HG02938 (cell line): ENCODE results near the gene TP73.
"Not testable (repeated sequence)": the region's sequence is repeated elsewhere in the genome, so short reads cannot be mapped to it uniquely, and the experiment has no call there.

Source experiments
- ATAC-seq: cut with Tn5 transposase; IDR thresholded peaks from one replicate; pipeline ENCODE4 v1.9.1; 2021; ENCODE audit warnings: mild to moderate bottlenecking, moderate library complexity; ENCODE audit not compliant: unreplicated experiment

Gene TP73

DNA sequence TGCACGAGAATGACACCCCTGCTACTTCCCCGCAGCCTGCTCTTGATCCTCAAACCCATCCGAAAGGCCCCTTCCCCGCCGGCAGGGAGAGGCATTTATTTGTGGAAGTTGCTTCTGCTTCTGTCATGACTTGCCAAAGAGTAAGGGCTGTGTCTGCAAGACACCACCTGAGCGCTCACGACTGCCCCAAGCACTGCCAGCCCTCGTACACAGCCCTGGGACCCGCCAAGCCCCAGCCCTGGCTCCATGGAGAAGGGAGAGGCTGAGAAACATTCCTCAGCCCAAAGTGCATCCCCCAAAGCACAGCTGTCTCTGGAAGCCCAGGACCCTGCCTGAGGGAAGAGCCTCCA lies 33.8 kb upstream of the TP73 start:
- no peak for ATAC-seq

DNA sequence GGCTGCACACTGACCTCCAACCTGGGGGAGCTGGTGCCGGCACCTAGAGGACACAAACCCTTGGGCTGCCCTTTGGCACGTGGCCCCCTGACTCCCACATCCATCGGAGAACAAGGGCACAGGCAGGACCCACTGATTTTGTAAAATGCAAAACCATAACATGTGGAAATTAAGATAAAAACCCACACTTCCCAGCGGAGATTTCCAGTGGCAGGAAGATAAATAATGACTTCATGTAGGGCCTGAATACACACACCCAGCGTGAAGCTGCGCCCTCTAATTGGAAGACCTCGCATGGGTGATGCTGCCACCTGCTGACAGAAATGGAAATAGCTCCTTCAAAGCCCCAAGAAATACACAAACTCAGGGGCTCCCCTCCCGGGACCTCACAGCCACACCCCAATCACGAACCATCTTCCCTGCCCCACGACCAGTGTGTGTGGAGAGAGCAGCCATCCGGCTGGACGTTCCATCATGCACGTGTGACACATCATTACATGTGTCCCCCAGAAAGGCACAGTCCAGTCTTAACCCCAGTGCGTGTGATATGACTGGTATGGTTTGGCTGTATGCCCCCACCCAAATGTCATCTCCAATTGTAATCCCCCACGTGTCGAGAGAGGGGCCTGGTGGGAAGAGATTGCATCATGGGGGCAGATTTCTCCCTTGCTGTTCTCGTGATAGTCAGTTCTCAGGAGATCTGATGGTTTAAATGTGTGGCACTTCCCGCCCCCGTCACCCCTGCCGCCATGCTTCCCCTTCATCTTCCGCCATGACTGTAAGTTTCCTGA lies 33.2 kb upstream of the TP73 start:
- no peak for ATAC-seq

DNA sequence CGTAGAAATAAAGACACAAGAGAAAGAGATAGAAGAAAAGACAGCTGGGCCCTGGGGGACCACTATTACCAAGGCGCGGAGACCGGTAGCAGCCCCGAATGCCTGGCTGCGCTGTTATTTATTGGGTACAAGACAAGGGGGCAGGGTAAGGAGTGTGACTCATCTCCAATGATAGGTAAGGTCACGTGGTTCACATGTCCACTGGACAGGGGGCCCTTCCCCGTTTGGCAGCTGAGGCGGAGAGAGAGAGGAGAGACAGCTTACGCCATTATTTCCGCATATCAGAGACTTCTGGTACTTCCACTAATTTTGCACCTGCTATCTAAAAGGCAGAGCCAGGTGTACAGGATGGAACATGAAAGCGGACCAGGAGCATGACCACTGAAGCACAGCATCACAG lies 31.6 kb upstream of the TP73 start:
- no peak for ATAC-seq

DNA sequence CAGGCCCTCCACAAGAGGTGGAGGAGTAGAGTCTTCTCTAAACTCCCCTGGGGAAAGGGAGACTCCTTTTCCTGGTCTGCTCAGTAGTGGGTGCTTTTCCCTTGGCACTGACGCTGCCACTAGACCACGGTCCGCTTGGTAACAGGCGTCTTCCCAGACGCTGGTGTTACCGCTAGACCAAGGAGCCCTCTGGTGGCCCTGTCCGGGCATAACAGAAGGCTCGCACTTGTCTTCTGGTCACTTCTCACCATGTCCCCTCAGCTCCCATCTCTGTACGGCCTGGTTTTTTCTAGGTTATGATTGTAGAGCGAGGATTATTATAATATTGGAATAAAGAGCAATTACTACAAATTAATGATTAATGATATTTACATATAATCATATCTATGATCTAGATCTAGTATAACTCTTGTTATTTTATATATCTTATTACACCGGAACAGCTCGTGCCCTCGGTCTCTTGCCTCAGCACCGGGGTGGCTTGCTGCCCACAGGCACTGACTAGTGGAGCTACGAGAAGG lies 31.1 kb upstream of the TP73 start:
- not testable (repeated sequence) for ATAC-seq

DNA sequence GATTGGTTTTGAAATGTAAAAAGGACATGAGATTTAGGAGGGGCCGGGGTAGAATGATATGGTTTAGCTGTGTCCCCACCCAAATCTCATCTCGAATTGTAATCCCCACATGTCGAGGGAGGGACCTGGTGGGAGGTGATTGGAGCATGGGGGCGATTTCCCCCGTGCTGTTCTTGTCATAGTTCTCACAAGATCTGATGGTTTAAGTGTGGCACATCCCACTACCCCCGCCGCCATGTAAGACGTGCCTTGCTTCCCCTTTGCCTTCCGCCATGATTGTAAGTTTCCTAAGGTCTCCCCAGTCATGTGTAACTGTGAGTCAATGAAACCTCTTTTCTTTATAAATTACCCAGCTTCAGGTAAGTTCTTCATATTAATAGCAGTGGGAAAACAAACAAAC lies 30.2 kb upstream of the TP73 start:
- not testable (repeated sequence) for ATAC-seq

DNA sequence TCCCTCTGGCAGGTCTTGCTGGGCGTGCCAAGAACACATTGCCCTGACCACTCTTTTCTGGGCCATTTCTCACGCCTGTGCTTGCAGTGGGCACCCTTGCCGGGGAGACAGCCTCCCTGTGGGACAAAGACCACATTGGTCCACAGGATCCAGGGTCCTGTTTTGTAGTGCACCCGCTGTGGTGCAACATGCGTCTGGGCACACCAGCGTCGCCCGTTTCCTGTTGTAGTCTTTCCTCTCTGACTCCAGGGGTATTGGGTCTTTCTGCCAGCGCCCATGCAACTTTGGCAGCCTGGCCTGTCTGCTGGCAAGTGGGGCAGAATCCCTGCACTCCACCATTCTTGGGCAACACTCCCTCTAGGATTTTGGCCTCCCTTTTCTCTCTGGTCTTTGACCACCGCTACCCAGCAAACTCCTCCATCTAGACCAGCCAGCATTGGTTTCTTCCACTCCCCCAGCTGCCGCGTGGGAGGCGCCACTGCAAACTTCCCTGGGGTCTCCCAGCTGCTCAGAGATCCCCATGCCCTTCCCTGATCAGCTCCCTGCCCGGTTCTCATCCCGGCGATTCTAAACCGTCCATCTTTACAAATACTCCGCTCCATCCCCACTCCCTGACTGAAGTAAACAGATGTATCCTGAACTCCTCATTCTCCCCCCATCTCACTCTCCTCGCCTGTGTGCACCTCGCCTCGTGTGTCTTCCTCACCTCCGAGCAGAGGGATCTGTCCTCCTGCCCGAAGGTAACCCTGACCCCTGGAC lies 28.7 kb upstream of the TP73 start:
- ATAC-seq, result peak; percentile 1

DNA sequence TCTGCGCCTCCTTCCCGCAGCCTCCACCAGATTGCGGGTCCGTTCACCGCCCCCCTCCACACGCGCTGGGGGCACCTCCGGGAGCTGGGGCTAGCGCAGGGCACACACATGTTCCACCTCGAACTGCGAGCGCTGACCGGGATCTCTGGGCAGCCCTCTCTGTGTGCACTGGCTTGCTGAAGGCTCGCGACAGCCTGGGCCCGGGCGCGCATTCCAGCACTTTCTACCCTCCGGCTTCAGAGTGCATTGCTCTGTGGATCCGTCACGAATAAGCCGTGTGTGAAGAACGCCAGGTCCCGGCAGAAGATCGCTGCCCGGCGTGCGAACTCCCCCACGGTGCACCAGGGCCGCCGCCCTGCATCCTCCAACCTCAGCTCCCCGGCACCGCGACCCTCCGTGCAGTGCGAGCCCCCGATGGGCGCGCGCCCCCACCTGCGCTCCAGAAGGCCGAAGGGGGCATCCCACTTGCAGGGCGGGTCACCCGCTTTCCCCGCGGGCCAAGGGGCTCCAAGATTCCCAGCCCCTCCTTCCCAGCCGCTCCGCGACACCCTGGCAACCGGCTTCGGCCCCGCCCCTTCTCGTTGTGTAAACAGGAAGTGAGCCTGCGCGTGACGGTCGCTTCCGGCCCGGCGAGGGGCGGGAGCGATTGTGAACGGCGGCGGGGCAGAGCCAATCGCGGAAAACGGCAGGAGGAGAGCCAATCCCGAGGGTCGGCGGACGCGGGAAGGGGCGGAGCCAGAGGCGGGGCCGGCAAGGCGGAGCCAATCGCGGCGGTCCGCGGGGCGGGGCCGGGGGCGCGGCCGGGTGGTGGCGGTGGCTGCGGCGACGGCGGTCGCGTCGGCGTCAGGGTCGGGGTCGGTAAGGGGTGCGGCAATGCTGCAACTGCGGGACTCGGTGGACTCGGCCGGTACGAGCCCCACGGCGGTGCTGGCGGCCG lies 27.8 kb upstream of the TP73 start, which contains the start of gene TPRG1L:
TSS of gene TPRG1L (plus strand) at position 816 of the 937 bp plus-strand sequence. CDS start at position 874, 58 bp downstream.
- peak; percentile 91 for ATAC-seq

DNA sequence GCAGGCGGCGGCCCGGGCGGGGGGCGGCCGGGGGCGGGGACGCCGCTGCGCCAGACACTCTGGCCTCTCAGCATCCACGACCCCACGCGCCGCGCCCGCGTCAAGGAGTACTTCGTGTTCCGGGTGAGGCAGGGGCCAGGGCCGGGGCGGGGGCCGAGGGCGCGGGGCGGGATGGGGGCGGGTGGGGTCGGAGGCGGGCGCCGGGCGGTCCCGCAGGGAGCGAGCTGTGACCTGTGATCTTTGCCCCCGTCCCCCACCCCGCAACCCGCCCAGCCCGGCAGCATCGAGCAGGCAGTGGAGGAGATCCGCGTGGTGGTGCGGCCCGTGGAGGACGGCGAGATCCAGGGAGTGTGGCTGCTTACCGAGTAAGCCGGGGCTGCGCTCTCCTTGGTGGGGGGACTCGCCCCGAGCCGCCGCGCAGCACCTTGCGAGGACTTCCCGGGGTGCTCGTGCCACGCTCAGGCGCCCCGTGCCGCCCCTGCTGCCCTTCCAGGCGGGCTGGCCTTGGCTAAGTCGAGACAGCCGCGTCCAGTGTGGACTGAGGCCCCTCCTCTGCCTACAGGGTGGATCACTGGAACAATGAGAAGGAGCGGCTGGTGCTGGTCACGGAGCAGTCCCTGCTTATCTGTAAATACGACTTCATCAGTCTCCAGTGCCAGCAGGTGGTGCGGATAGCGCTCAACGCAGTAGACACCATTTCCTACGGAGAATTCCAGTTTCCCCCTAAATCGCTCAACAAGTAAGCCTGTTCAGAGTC lies 27.0 kb upstream of the TP73 start:
- peak; percentile 13 for ATAC-seq

DNA sequence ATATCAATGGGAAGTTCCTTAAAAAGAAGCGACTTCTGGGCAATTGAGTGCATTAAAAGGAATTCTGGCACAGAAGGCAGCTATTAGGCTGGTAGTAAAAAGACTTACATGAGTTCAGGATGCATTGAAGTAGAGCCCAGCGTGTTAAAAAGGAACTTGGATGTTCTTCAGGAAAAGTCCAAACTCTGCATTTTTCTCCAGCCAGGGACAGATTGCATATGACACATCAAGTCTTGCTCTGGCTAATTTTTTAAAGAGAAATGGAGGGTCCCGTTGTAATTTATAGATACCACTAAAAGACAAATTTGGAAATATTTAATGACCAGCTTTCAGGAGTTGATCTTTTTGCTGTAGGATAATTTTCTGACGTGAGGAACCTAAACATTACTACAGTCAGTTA lies 26.3 kb upstream of the TP73 start:
- no peak for ATAC-seq

DNA sequence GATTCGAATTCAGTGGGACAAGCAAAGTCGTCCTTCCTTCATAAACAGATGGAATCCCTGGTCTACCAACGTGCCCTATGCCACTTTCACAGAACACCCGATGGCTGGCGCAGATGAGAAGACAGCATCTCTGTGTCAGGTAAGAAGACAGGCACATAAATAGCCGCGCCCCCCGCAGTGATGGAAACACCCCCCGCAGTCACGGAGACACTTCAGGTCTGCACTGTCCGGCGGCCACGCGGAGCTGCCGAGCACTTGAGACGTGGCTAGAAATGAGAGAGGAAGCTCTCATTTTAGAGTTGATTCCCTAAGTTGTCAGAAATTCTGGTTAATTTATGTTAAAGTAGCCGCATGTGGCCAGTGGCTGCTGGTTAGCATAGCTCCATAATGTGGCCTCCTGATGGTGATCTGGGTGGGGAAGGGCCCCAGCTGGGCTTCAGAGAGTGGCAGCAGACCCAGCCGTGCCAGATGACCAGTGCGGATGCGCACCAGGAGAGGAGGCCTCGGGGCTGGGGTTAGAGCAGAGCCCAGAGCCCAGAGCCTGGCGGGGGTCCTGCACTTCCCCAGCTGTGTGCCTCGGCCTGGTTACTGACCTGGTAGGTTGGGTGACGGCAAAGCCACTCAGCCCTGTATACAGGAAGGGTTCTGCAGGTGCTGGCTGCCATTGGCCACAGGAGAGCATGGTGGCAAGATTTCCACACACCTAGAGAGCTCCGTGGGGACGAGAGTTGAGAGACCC lies 24.6 kb upstream of the TP73 start:
- ATAC-seq, result no peak

DNA sequence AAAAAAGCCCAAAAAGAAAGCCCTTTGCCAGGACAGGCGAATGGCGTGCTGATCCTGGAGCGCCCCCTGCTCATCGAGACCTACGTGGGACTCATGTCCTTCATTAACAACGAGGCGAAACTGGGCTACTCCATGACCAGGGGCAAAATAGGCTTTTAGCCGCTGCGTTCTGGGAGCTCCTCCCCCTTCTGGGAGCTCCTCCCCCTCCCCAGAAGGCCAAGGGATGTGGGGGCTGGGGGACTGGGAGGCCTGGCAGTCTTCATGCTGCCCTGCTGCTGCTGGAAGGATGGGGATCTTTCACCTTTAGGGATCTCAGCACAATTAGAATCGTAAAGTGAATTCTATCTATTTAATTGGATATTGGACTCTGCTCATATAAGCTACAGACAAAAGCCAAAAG lies 23.9 kb upstream of the TP73 start:
- no peak for ATAC-seq

DNA sequence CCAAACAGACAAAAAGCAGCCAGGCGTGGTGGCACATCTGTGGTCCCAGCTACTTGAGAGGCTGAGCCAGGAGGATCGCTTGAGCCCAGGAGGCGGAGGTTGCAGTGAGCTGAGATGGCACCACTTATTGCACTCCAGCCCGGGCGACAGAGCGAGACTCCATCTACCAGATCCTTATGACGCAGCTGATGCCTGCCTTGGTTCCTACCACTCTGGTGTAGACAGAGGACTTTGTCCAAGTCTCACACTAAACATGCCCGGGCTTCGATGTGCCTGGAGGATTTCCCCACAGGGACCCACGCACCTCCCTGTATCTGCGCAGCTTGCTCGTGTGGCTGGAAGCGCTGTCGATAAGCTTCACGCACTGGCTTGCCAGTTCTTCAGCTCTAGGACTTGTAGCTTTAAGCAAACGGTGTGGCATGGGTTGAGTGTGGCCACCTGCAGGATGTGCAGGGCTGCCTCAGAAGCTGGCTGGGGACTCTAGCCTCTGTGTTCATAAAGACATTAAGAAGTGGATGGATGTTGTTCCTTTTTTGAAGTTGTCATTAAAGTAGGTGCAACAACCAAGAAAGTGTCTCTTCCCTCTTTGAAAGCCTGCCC lies 22.7 kb upstream of the TP73 start:
- no peak for ATAC-seq

DNA sequence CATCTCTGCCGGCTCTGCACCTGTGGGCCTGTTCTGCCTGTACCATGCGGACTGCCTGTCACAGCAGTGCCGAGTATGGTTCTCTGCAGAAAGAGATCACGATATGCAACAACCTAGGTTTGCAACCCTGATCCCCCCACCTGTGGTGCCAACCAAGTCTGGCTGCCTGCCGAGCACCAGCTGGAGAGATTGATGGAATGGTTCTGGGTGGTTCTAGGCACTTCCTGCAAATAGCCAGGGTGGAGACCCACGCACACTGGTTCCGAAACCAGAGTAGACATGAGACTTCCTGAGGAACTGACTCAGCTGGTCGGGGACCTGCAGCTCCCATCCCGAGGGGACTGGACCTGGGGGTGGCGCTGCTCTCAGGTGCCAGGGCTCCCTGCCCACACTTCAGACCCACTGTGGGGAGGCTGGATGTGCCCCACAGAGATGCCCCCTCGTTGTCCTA lies 22.1 kb upstream of the TP73 start:
- ATAC-seq, result no peak

DNA sequence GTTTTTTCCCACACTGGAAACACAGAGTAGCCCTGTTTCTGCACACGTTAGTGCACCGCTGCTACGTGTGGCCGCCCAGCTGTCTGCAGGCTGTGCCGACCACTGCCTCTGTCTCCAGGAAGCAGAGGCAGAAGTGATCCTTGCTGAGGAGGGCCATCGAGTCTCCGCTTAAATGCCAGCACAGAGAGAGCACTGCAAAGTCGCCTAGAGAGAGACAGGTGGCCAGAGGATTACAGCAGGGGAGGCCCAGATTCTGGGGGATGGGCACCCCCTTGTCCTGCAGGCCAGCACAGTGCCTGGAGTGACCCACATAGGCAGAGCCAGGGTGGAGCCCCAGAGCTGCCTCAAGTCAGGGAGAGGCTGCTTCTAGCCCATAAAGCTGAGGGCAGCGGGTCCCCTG lies 21.4 kb upstream of the TP73 start:
- ATAC-seq, result no peak

DNA sequence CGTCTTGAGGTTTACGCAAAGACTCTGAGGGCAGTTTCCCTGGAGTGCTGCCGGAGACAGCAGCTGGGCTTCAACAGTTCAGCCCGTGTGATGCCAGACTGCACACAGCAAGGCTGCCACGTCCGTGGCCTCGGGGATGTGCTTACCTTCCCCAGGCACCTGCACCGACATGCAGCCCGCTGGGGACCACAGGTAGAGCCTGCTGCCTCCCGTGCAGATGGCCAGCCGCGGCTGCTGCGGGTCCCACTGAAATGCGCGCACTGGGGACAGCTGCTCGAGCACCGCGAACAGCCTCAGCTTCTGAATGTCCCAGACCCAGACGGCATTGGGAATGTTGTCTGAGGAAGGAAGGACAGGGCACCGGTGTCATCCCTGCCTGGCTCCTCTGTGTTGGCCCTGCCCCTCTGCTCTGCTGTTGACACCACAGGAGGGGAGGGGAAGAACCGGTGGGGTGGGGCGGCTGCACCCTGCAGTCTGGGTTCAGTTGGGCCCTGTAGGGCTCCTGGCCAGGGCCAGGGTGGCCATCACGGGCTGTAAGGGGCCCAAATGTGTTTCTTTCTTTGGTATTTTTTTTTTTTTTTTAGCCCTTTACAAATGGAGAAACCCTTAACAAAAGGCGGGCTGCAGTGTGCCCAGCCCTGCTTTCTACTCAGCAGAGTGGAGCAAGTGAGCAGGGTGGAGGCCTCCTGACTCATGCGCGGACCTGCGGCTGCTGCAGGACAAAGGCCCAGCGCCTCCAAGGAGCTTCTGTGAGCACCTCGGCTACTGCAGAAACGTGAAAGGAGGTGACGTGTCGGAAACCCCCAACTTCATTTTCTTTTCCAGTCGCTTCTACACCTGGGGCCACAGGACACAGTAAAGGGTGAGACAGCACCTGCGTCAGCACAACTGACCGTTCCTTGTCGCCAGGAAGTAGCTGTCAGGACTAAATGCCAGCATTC lies 20.7 kb upstream of the TP73 start:
- ATAC-seq, result no peak

DNA sequence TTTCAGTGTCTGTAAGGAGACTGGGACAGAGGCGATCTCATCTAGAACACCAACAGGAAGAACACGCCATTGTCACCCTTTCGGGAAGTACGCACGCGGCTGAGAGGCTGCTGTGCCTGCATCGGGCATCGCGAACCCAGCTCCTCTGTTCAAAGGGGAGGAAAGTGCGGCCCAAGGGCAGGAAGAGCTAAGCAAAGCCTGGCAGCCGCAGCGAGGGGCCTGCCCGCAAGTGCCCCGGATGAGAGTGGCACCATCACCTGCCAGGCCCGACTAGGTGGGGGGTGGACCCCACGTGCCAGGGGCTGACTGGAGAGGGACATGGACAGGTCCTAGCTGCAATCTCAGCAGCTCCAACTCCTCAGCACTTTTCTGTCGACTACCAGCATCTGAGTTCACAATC lies 20.0 kb upstream of the TP73 start:
- ATAC-seq, result no peak

DNA sequence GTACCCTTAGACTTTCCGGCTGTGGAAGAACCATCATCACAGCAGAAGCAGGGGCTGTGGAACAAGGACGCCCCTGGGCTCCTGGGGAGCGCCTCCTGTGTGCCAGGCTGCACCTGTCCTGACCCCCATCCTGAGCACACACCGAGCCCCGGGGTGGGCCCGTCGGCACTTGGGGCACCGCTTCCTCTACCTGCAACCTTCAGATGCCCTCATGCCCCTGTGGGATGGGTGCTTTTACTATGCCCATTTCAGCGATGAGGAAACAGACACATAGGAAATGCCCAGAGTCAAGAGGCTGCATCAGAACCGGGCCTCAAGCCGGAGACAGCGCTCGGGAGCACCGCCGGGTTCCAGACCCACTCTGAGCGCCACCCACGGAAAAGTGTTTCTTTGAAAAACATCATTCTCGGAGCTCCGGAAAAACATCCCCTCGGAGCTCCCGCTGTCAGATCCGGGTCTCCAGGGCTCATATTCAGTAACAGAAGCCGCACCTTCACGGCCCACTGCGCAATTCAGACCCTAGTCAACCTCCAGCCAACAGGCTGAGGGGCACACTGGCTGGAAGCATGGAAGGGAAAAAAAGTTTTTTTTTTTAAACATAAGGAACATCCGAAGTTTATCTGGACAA lies 19.5 kb upstream of the TP73 start:
- ATAC-seq, result no peak
